GM18868 (cell line): Measurements from ENCODE around the gene CEP112.
"Not testable (repeated sequence)": the region's sequence is repeated elsewhere in the genome, so short reads cannot be mapped to it uniquely, and the experiment has no call there.

Experiments used
- ATAC-seq: cut with Tn5 transposase; IDR thresholded peaks from one replicate; pipeline ENCODE4 v1.9.1; 2021; ENCODE audit warnings: mild to moderate bottlenecking, moderate library complexity; ENCODE audit not compliant: unreplicated experiment

CEP112 gene

GRCh38 chr17:66165537-66166123 is 26.3 kb downstream of the CEP112 start:
- no peak for ATAC-seq

DNA sequence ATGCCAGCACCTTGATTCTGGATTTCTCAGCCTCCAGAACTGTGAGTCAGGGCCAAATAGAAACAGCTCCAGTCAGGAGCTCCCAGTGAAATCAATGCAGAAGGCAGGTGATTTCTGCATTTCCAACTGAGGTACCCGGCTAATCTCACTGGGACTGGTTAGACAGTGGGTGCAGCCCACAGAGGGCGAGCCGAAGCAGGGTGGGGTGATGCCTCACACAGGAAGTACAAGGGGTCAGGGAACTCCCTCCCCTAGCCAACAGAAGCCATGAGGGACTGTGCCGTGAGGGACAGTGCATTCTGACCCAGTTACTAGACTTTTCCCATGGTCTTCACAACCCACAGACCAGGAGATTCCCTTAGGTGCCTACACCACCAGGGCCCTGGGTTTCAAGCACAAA is 36.9 kb downstream of the CEP112 start:
- ATAC-seq = not testable (repeated sequence)

GRCh38 chr17:66152756-66153155 is 39.2 kb downstream of the CEP112 start:
- ATAC-seq = no peak

- ATAC-seq = no peak
Observed at GRCh38 chr17:66150708-66151107, 41.2 kb downstream of the CEP112 start.

DNA sequence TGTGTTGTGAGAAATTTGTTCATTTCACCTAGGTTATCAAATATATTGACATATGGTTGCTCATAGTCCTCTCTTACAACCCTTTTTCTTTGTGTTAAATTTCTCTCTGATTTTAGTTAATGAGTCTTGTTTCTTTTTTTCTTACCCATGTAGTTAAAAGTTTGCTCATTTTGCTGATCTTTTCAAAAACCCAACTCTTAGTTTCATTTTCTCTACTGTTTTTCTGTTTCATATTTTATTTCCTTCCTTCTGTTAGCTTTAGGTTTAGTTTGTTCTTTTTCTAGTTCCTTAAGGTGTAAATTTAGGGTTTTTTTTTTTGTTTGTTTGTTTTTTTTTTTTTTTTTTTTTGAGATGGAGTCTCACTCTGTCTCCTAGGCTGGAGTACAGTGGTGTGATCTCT is 42.4 kb downstream of the CEP112 start:
- no peak for ATAC-seq

DNA sequence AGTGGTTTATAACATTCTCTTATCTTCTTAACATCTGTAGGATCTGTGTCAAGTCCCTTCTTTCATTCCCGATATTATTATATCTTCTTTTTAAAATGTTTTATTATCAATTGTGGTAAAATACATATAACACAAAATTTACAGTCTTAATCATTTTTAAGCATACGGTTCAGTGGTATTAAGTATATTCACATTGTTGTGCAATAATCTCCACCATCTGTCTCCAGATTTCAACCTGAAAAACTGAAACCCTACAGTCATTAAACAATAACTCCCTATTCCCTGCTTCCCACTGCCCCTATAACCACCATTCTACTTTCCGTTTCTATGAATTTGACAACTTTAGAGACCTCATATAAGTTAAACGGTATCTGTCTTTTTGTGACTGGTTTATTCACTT is 45.5 kb downstream of the CEP112 start:
- ATAC-seq = no peak

DNA sequence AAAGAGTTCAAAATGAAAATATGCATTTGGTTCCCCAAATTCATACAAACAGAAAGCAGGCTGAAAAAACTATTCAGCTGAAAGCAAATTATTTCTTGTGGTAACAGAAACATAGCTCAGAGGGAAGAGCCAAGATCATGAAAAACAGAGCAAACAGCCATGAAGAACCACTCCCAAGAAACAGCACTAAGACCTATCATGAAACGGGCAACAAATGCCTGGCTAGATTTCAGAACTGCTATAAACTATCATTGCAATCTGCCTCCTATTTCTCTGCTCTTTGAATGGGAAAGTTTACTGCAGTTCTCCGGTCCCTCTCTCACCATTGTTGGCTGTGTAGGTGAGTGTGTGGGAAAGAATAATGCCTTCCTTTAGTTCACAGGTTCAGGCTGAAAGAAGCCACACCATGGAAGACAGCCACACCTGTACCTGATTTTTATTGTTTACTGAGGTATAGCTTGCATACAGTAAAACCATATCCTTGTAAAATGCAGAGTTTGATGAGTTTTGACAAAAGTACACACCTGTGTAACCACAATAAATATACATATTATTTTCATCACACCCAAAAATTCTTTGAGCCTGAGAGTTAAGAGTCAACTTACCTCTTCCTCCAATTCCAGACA is 48.2 kb downstream of the CEP112 start:
- ATAC-seq = no peak

GRCh38 chr17:66142428-66142827 is 49.5 kb downstream of the CEP112 start:
- ATAC-seq = no peak

DNA sequence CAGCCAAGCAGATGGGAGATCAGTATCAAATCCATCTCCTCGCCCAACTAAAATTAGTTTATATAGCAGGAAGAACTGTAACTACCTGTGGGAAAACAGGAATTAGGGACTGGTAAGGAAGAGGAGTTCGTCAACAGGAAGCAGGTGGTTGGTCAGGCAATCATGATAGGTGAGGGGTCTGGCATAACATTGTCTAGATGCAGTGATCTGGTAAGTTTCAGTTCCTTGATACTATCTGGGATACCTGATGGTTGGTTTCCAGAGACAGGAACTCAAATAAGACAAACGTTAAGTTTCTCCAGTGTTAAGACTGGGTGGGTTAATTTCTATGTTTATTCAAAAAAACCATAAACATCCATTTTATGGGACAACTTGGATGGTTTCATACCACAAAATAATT is 53.8 kb downstream of the CEP112 start:
- ATAC-seq = no peak

- ATAC-seq = no peak
Observed at GRCh38 chr17:66135896-66136295, 56.0 kb downstream of the CEP112 start.

- ATAC-seq = no peak
Observed at GRCh38 chr17:66135219-66135618, 56.7 kb downstream of the CEP112 start.

DNA sequence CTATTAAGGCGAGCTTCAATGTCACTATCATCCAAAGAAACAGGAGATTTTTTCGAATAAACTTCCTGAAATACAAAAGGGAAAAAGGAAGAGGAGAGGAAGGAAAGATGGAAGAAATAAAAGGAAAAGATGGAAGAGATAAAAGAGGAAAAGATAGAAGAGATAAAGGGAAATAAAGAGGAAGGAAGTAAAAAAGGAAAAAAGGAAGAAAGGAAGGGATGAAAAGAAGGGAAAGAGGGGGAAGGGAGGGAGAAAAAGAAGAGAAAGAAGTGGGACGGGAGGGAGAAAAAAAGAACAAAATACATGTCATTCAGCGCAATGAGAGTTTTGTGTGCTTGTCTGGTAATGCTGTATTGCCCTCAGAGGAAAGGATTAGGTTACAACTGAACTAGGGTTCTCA is 62.2 kb downstream of the CEP112 start:
- ATAC-seq = no peak

GRCh38 chr17:66126231-66126630 is 65.7 kb downstream of the CEP112 start:
- ATAC-seq = no peak

- no peak for ATAC-seq
Observed at GRCh38 chr17:66123163-66123562, 68.8 kb downstream of the CEP112 start.

- ATAC-seq = no peak
Observed at GRCh38 chr17:66115246-66115645, 76.7 kb downstream of the CEP112 start.

DNA sequence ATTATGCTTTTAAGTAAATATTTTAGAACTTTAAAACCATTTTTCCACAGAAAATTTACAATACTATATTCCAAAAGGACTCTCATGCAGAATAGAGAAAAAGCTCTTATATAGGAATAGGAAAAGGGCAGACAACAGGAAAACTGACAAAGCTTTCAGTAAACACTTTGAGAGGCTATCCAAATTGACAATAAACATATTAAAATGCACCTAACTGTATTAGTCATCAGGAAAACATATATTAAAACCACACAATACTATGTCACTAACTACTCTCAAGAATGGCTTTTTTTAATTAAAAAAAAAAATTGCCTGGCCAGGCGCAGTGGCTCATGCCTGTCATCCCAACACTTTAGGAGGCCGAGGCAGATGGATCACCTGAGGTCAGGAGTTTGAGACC is 77.3 kb downstream of the CEP112 start:
- ATAC-seq = no peak

DNA sequence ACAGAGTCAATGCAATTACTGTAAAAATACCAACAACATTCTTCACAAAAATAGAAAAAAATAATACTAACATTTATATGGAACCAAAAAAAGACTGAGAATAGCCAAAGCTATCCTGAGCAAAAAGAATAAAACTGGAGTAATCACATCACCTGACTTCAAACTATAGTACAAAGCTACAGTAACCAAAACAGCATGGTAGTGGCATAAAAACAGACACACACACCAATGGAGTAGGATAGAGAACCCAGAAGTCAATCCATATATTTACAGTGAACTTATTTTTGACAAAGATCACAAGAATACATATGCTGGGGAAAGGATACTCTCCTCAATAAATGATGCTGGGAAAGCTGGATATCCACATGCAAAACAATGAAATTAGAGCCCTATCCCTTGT is 84.2 kb downstream of the CEP112 start:
- ATAC-seq = no peak

- ATAC-seq = no peak
Observed at GRCh38 chr17:66098040-66098439, 93.9 kb downstream of the CEP112 start.

- no peak for ATAC-seq
Observed at GRCh38 chr17:66094727-66095126, 97.2 kb downstream of the CEP112 start.

GRCh38 chr17:66091445-66092080 is 100.4 kb downstream of the CEP112 start:
- ATAC-seq = no peak

DNA sequence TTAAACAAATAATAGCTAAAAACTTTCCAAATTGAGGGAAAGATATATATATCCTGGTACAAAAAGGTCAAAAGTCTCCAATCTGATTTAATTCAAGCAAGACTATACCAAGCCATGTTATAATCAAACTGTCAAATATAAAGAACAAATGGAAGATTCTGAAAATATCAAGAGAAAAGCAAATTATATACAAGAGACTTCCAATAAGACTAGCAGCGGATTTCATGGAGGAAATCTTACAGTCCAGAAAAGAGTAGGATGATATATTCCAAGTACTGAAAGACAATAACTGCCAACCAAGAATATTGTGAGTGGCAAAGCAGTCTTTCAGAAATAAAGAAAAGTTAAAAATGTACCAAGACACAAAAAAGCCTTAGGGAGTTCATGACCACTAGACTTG is 102.2 kb downstream of the CEP112 start:
- ATAC-seq = no peak

GRCh38 chr17:66088173-66088572 is 103.8 kb downstream of the CEP112 start:
- ATAC-seq = no peak

DNA sequence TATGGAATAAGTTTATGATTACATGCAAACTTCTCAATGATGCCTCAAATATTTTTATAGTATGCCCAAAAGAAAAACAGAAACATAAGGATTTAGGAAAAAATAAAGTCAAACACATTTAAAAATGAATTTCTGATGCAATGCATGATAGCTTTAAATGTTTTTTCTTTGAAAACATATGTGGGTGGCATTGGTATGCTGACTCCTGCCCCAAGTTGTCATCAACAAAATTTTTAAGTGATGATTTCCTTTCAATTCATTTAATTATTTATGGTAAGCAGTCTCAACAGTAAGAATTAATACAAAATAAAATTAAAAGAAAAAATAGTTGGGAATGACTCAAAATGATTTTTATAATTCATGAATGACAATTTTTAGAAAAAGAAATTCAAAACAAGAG is 104.9 kb downstream of the CEP112 start:
- ATAC-seq = no peak
